K562 (cell line): Measurements from ENCODE around the gene CCDC34. TPM values are rescaled to one million over a fixed set of nuclear protein-coding genes. Genes with fewer than 3 reads are reported as not detected.

Experiments used
- BHLHE40 ChIP-seq: IDR thresholded peaks from 2 replicates; pipeline ENCODE4 v1.6.1; 2011; ENCODE audit warnings: low read length, improper control_type of control experiment
- EP300 ChIP-seq: IDR thresholded peaks from 2 replicates; pipeline ENCODE4 v1.6.1; 2012; ENCODE audit warnings: low read length, improper control_type of control experiment
- GABPA ChIP-seq: fragments of 200-800 bp; sonication (Bioruptor generic); conservative IDR thresholded peaks from 2 replicates; pipeline ENCODE4 v1.6.1; 2016; ENCODE audit warnings: low read depth, missing genetic modification characterization, missing compliant biosample characterization
- HDGF ChIP-seq: fragments of 450-650 bp; IDR thresholded peaks from 2 replicates; pipeline ENCODE4 v1.6.1; 2016
- HNRNPK ChIP-seq: fragments of 200-400 bp; formaldehyde crosslinking; IDR thresholded peaks from one replicate; pipeline ENCODE4 v1.6.1; 2018; ENCODE audit warnings: mild to moderate bottlenecking, low read depth, low read length; ENCODE audit not compliant: poor library complexity, severe bottlenecking
- LCOR ChIP-seq: sonication (generic); formaldehyde crosslinking; IDR thresholded peaks from 2 replicates; pipeline ENCODE4 v1.8.0; 2022; ENCODE audit warnings: mild to moderate bottlenecking, missing genetic modification reagents
- MED1 ChIP-seq: sonication (generic); formaldehyde crosslinking; IDR thresholded peaks from 2 replicates; pipeline ENCODE4 v1.8.1; 2023; ENCODE audit warnings: missing genetic modification reagents, borderline replicate concordance
- NR1H2 ChIP-seq: sonication (generic); formaldehyde crosslinking; IDR thresholded peaks from 2 replicates; pipeline ENCODE4 v1.4.0; 2020; ENCODE audit warnings: mild to moderate bottlenecking, missing genetic modification reagents
- PHB2 ChIP-seq: fragments of 450-650 bp; IDR thresholded peaks from 2 replicates; pipeline ENCODE4 v1.6.1; 2017; ENCODE audit warnings: low read depth
- PHTF2 ChIP-seq: fragments of 250-450 bp; sonication (Bioruptor Pico); IDR thresholded peaks from 2 replicates; pipeline ENCODE4 v1.5.0; 2021; ENCODE audit warnings: mild to moderate bottlenecking
- PRDM10 ChIP-seq: fragments of 450-650 bp; IDR thresholded peaks from 2 replicates; pipeline ENCODE4 v1.6.1; 2018; ENCODE audit not compliant: partially characterized antibody
- PTRF ChIP-seq: fragments of 450-650 bp; IDR thresholded peaks from 2 replicates; pipeline ENCODE4 v1.6.1; 2016; ENCODE audit warnings: mild to moderate bottlenecking, missing genetic modification characterization, missing compliant biosample characterization
- SMARCA4 ChIP-seq: fragments of 450-650 bp; IDR thresholded peaks from 2 replicates; pipeline ENCODE4 v1.6.1; 2016
- SMC3 ChIP-seq: conservative IDR thresholded peaks from 2 replicates; pipeline ENCODE4 v1.6.1; 2011; ENCODE audit warnings: low read depth, low read length, improper control_type of control experiment; ENCODE audit not compliant: insufficient read depth
- SREBF2 ChIP-seq: sonication (generic); formaldehyde crosslinking; IDR thresholded peaks from 2 replicates; pipeline ENCODE4 v1.4.0; 2020; ENCODE audit warnings: mild to moderate bottlenecking, missing genetic modification reagents
- SRSF1 ChIP-seq: fragments of 200-400 bp; formaldehyde crosslinking; IDR thresholded peaks from 2 replicates; pipeline ENCODE4 v1.6.1; 2017; ENCODE audit warnings: mild to moderate bottlenecking, low read depth, low read length, moderate library complexity
- TEAD1 ChIP-seq, 2 experiments: fragments of 450-650 bp in 1 of 2; sonication (generic) in 1 of 2; formaldehyde crosslinking; IDR thresholded peaks; 2 replicates each; pipeline versions ENCODE4 v1.4.0 to v1.8.0; 2020 to 2022; ENCODE audit warnings: mild to moderate bottlenecking in 2 of 2, missing genetic modification reagents in 1 of 2
- TEAD2 ChIP-seq: fragments of 450-650 bp; IDR thresholded peaks from 2 replicates; pipeline ENCODE4 v1.6.1; 2016; ENCODE audit warnings: missing genetic modification characterization, control low read depth, missing compliant biosample characterization
- USF1 ChIP-seq: sonication (generic); formaldehyde crosslinking; IDR thresholded peaks from 2 replicates; pipeline ENCODE4 v1.9.0; 2022; ENCODE audit warnings: mild to moderate bottlenecking, missing genetic modification reagents
- ZKSCAN1 ChIP-seq: fragments of 150-350 bp; IDR thresholded peaks from 2 replicates; pipeline ENCODE4 v1.6.1; 2016; ENCODE audit warnings: low read depth, low read length
- ZNF217 ChIP-seq: sonication (generic); formaldehyde crosslinking; IDR thresholded peaks from 2 replicates; pipeline ENCODE4 v1.8.0; 2022; ENCODE audit warnings: mild to moderate bottlenecking, missing genetic modification reagents
- ZNF253 ChIP-seq: fragments of 250-450 bp; sonication (Bioruptor Pico); conservative IDR thresholded peaks from 2 replicates; pipeline ENCODE4 v1.6.1; 2021; ENCODE audit warnings: mild to moderate bottlenecking
- ZNF324 ChIP-seq: fragments of 250-450 bp; sonication (Bioruptor Pico); IDR thresholded peaks from 2 replicates; pipeline ENCODE4 v1.4.0; 2020; ENCODE audit warnings: mild to moderate bottlenecking
- ZNF57 ChIP-seq: fragments of 450-650 bp; formaldehyde crosslinking; IDR thresholded peaks from 2 replicates; pipeline ENCODE4 v1.4.0; 2020; ENCODE audit warnings: mild to moderate bottlenecking, moderate library complexity
- ZNF695 ChIP-seq: fragments of 450-650 bp; formaldehyde crosslinking; IDR thresholded peaks from 2 replicates; pipeline ENCODE4 v1.4.0; 2020; ENCODE audit warnings: mild to moderate bottlenecking, moderate library complexity
- ZNF696 ChIP-seq: fragments of 250-450 bp; sonication (Bioruptor Pico); conservative IDR thresholded peaks from 2 replicates; pipeline ENCODE4 v1.4.0; 2020; ENCODE audit warnings: mild to moderate bottlenecking, moderate library complexity
- ZNF699 ChIP-seq: fragments of 250-450 bp; sonication (Bioruptor Pico); IDR thresholded peaks from 2 replicates; pipeline ENCODE4 v1.8.0; 2021; ENCODE audit warnings: mild to moderate bottlenecking, moderate library complexity; ENCODE audit not compliant: insufficient replicate concordance
- ZNF785 ChIP-seq: fragments of 250-450 bp; sonication (Bioruptor Pico); IDR thresholded peaks from 2 replicates; pipeline ENCODE4 v1.4.0; 2020; ENCODE audit warnings: mild to moderate bottlenecking
- polyA plus RNA-seq, 8 experiments: library from polyadenylated mRNA; depleted of rRNA in 4 of 8; stranded (reverse) in 5 of 8; unstranded in 3 of 8; fragments of >200 nt; fragmentation: Nextera tagmentation in 2 of 8; fragmentation: Illumina TruSeq in 1 of 8; extraction: Ambion mirVana in 2 of 8; extraction: Trizol in 1 of 8; gene quantifications; 2 replicates each; pipeline versions ENCODE4 v1.2.1 to v1.2.3, GENCODE V29; 2011 to 2014; ENCODE audit warnings: inconsistent platforms in 1 of 8, missing spikeins in 1 of 8
- total RNA-seq, 7 experiments: library from RNA; depleted of rRNA in 6 of 7; stranded (reverse); fragments of >200 nt in 6 of 7; fragmentation: Illumina TruSeq in 2 of 7; extraction: Trizol in 2 of 7; gene quantifications; 2 replicates each; pipeline versions ENCODE4 v1.2.1 to v1.2.3, GENCODE V29; 2011 to 2021; ENCODE audit warnings: low replicate concordance in 1 of 7

The CCDC34 gene
- total and polyA plus RNA-seq, 9 of the 15 experiments (the other 6 are each of a cell fraction or from before 2014, with no cell fraction given): 6.2 to 42.0 (median 15.7) TPM

DNA sequence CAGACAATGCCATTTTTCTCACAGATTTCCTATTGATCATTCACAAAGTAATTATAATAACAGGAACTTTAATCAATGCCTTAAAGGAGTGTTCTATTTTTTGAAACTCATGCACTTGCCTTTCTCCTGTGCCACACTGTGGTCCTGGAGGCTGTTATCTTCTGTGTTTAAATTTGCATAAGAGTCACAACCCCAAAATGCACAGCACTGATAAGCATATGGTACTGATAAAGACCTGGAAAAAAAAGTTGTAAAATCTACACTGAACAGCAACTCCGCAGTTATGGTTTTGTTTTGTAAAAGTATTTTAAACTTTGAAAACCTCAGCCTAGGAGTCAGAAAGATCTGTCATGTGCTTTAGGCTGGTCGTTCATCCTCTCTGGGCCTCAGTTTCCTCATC, 9.1 kb upstream of the CCDC34 start (continued):
- peak; percentile 25; the same call in 1 of the 2 replicates for TF ChIP-seq BHLHE40
- no peak for TF ChIP-seq HDGF
- TF ChIP-seq GABPA (tag): no peak
- no peak for TF ChIP-seq HNRNPK
- no peak for TF ChIP-seq SREBF2 (CRISPR knock-in tag)
- TF ChIP-seq ZNF695: no peak
- no peak for TF ChIP-seq ZNF253 (CRISPR knock-in tag)
- TF ChIP-seq PHB2: peak; percentile 25; the same call in 1 of the 2 replicates
- TF ChIP-seq SMC3: no peak
- no peak for TF ChIP-seq MED1
- TF ChIP-seq LCOR (CRISPR knock-in tag): peak; percentile 71; the same call in 1 of the 2 replicates
- no peak for TF ChIP-seq USF1
- no peak for TF ChIP-seq NR1H2
- TF ChIP-seq PRDM10: no peak
- TF ChIP-seq ZKSCAN1: no peak
- TF ChIP-seq TEAD1 (CRISPR knock-in tag; IDR thresholded peaks at IDR 0.05): 0 out of 4 replicates have a peak, but pooled peaks of 1 of the 2 experiments have one; percentile 46
- TF ChIP-seq ZNF217 (CRISPR knock-in tag): no peak
- TF ChIP-seq ZNF324 (CRISPR knock-in tag): no peak
- no peak for TF ChIP-seq SRSF1
- no peak for TF ChIP-seq ZNF57
- TF ChIP-seq PHTF2 (CRISPR knock-in tag): no peak
- TF ChIP-seq PTRF: no peak
- peak; percentile 94 for TF ChIP-seq SMARCA4
- TF ChIP-seq EP300: peak; percentile 94
- TF ChIP-seq TEAD2 (tag): no peak
- TF ChIP-seq ZNF785: no peak
- TF ChIP-seq ZNF696 (CRISPR knock-in tag): no peak
- TF ChIP-seq ZNF699 (CRISPR knock-in tag): no peak
